HEK293T (cell line): Measurements from ENCODE around the gene RNF214.

ENCODE experiments used
- CTCF ChIA-PET: fragments of 350-600 bp; formaldehyde crosslinking; extraction: SDS; loops from one replicate; lab custom pipeline; 2021; ENCODE audit warnings: antibody characterized with exemption, inconsistent platforms; lab: Yijun Ruan, JAX
- POLR2A ChIA-PET: fragments of 350-600 bp; formaldehyde crosslinking; extraction: SDS; loops from one replicate; lab custom pipeline; 2020; ENCODE audit warnings: antibody characterized with exemption, inconsistent platforms; lab: Yijun Ruan, JAX
- DNase-seq: peaks from one replicate; pipeline ENCODE4 v3.0.0; 2012; ENCODE audit warnings: mixed read lengths; ENCODE audit errors: extremely low spot score
- ARNT ChIP-seq: fragments of 450-650 bp; IDR thresholded peaks from 2 replicates; pipeline ENCODE4 v1.6.1; 2017; ENCODE audit warnings: mild to moderate bottlenecking
- BHLHE40 ChIP-seq: fragments of 450-650 bp; IDR thresholded peaks from 2 replicates; pipeline ENCODE4 v1.6.1; 2016; ENCODE audit warnings: mild to moderate bottlenecking, moderate library complexity, borderline replicate concordance
- CTBP1 ChIP-seq: fragments of 450-650 bp; IDR thresholded peaks from 2 replicates; pipeline ENCODE4 v1.6.1; 2016; ENCODE audit warnings: borderline replicate concordance
- ELF4 ChIP-seq: fragments of 450-650 bp; IDR thresholded peaks from 2 replicates; pipeline ENCODE4 v1.6.1; 2017; ENCODE audit warnings: antibody characterized with exemption
- FOXA1 ChIP-seq: fragments of 450-650 bp; IDR thresholded peaks from 2 replicates; pipeline ENCODE4 v1.6.1; 2016; ENCODE audit warnings: mild to moderate bottlenecking
- FOXK2 ChIP-seq: fragments of 450-650 bp; IDR thresholded peaks from 2 replicates; pipeline ENCODE4 v1.6.1; 2016; ENCODE audit warnings: mild to moderate bottlenecking
- FOXM1 ChIP-seq: fragments of 450-650 bp; IDR thresholded peaks from 2 replicates; pipeline ENCODE4 v1.6.1; 2017; ENCODE audit warnings: mild to moderate bottlenecking, borderline replicate concordance
- HDGF ChIP-seq: fragments of 450-650 bp; IDR thresholded peaks from 2 replicates; pipeline ENCODE4 v1.6.1; 2017; ENCODE audit warnings: antibody characterized with exemption, borderline replicate concordance
- L3MBTL2 ChIP-seq: fragments of 450-650 bp; conservative IDR thresholded peaks from 2 replicates; pipeline ENCODE4 v1.6.1; 2016; ENCODE audit warnings: mild to moderate bottlenecking
- LEF1 ChIP-seq: fragments of 450-650 bp; IDR thresholded peaks from 2 replicates; pipeline ENCODE4 v1.6.1; 2017; ENCODE audit warnings: mild to moderate bottlenecking, borderline replicate concordance
- NFRKB ChIP-seq: fragments of 450-650 bp; IDR thresholded peaks from 2 replicates; pipeline ENCODE4 v1.6.1; 2016; ENCODE audit warnings: mild to moderate bottlenecking, moderate library complexity
- PKNOX1 ChIP-seq: fragments of 450-650 bp; IDR thresholded peaks from 2 replicates; pipeline ENCODE4 v1.6.1; 2016
- SP1 ChIP-seq: fragments of 450-650 bp; IDR thresholded peaks from 2 replicates; pipeline ENCODE4 v1.6.1; 2017
- SUZ12 ChIP-seq: fragments of 450-650 bp; IDR thresholded peaks from 2 replicates; pipeline ENCODE4 v1.6.1; 2016; ENCODE audit warnings: mild to moderate bottlenecking
- TARDBP ChIP-seq: fragments of 450-650 bp; IDR thresholded peaks from 2 replicates; pipeline ENCODE4 v1.6.1; 2016
- ZNF384 ChIP-seq: fragments of 450-650 bp; IDR thresholded peaks from 2 replicates; pipeline ENCODE4 v1.6.1; 2016

The RNF214 gene

DNA sequence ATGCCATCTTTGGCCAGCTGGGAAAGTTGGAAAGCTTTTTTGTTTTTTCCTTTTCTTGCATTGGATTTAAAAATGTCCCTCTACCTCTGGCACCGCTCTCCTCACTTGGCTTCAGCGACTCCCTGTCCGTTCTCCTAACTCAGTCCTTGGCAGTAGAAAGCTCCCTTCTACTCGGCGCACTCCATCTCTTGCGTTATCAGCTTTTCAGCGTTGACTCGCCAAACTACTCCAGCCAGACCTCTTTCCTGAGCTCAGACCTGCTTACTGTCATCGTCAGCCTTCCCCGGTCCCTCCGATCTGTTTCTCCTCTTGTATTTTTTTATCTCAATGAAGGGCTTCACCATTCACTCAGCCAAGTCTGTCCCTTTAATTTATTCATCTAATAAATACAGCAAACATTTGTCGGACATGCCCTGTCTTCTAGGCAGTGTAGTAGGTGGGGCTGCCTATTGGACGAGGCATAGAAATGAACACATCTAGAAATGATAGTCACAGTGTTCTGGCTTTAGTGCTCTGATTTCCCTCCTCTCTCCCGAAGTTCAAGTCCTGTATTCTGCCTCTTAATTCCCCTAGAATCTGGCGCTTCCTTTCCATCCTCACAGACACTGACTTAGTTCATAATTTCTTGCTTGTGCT lies 96.0 kb downstream of the RNF214 start:
- TF ChIP-seq TARDBP (no peak), PKNOX1 (no peak), L3MBTL2 (no peak), BHLHE40 (no peak), ARNT (no peak), FOXK2 (no peak), HDGF (no peak), LEF1 (no peak), NFRKB (no peak), ZNF384 (no peak), CTBP1 (no peak), FOXM1 (no peak), ELF4 (no peak), SP1 (no peak), FOXA1 (no peak)
- DNase-seq, result peak; percentile 39
- ChIA-PET POLR2A (interaction anchor here (1.0 to 1.9 kb wide), 4 partner anchors 12 to 96 kb away, joined by 4 to 16 read pairs (median 6); partner anchors contain the start of genes BACE1, PCSK7 and RNF214), CTCF (interaction anchor here (1.2 to 1.3 kb wide), 3 partner anchors 22 to 103 kb away, joined by 3 read pairs; no protein-coding TSS in a partner anchor)

- no peak for DNase-seq
- TF ChIP-seq HDGF (no peak), ELF4 (no peak), BHLHE40 (no peak), SUZ12 (no peak), LEF1 (no peak)
- CTCF ChIA-PET, result no interaction called here
- POLR2A ChIA-PET, result no interaction called here
Observed at GRCh38 chr11:117332843-117333242, 100.4 kb downstream of the RNF214 start.

GRCh38 chr11:117333917-117334316 lies 101.4 kb downstream of the RNF214 start:
- no peak for DNase-seq

DNA sequence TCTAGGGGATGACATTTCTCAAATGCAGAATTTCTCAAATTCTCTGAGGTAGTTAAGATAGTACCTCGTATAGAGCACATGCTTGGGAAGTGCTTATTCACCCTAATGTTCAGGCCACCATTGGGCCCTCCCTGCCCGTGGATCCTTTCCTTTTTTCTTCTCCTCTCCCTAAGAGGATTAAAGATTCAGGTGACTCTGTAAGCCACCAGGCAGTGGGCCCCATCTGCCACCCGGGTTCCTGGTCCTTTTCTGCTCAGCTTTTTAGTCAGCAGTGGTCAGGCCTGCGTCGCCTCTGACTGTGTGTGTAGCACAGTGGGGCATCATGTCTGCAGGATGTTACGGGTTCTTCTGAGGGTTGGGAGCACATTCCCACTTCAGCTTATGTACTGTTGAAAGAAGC lies 102.4 kb downstream of the RNF214 start:
- ChIA-PET CTCF (no interaction called here), POLR2A (no interaction called here)
- TF ChIP-seq FOXK2 (no peak), SP1 (no peak), BHLHE40 (no peak), TARDBP (no peak), FOXA1 (no peak), LEF1 (no peak), CTBP1 (no peak), PKNOX1 (no peak), SUZ12 (no peak), NFRKB (no peak), HDGF (no peak), ZNF384 (no peak), ARNT (no peak), ELF4 (no peak), FOXM1 (no peak), L3MBTL2 (no peak)
- DNase-seq, result no peak

More at GRCh38 chr11:117333917-117334316, 101.4 kb downstream of the RNF214 start:
- POLR2A ChIA-PET, result no interaction called here
- TF ChIP-seq FOXA1, result no peak
- no peak for TF ChIP-seq BHLHE40
- no peak for TF ChIP-seq PKNOX1
- no peak for TF ChIP-seq FOXM1
- TF ChIP-seq LEF1, result no peak
- no peak for TF ChIP-seq TARDBP
- TF ChIP-seq CTBP1, result no peak
- TF ChIP-seq ARNT, result no peak
- TF ChIP-seq SP1, result no peak
- TF ChIP-seq FOXK2, result no peak
- TF ChIP-seq NFRKB, result no peak
- TF ChIP-seq SUZ12, result no peak
- no peak for TF ChIP-seq HDGF
- TF ChIP-seq ZNF384, result no peak
- TF ChIP-seq ELF4, result no peak
- no peak for TF ChIP-seq L3MBTL2
- CTCF ChIA-PET, result interaction anchor here (1.0 kb wide), 1 partner anchor 12 kb away, joined by 3 read pairs; no protein-coding TSS in a partner anchor

GRCh38 chr11:117335399-117335798 lies 102.9 kb downstream of the RNF214 start:
- DNase-seq, result no peak
- POLR2A ChIA-PET, result no interaction called here
- TF ChIP-seq BHLHE40 (no peak), NFRKB (no peak), ZNF384 (peak; percentile 86), LEF1 (no peak), FOXM1 (no peak)
- CTCF ChIA-PET, result no interaction called here
